ENCODE results near the gene PRPF31.
"Not testable (repeated sequence)": the region's sequence is repeated elsewhere in the genome, so short reads cannot be mapped to it uniquely, and the experiment has no call there.

DNA sequence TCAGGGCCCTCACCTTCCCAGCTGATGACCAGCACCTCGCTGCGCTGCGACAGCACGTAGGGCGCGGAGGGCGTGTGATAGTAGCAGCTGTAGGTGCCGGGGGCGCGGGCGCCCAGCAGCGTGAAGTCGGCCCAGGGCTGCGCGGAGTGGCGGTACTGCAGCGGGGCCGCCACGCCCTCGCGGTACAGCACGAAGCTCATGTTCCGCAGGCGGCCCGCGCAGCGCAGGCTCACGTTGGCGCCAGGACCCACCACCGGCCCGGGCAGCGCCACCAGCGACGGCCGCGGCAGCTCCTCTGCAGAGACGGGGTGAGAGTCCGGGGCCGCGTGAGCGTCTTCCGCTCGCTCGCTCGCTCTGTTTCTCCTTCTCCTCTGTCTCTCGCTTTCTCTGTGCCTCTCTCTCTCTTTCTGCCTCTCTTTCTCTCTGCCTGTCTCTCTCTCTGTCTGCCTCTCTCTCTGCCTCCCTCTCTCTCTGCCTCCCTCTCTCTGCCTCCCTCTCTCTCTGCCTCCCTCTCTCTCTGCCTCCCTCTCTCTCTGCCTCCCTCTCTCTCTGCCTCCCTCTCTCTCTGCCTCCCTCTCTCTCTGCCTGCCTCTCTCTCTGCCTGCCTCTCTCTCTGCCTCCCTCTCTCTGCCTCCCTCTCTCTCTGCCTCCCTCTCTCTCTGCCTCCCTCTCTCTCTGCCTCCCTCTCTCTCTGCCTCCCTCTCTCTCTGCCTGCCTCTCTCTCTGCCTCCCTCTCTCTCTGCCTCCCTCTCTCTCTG lies 19.5 kb upstream of the PRPF31 start:
- TF ChIP-seq, protein P1, sequence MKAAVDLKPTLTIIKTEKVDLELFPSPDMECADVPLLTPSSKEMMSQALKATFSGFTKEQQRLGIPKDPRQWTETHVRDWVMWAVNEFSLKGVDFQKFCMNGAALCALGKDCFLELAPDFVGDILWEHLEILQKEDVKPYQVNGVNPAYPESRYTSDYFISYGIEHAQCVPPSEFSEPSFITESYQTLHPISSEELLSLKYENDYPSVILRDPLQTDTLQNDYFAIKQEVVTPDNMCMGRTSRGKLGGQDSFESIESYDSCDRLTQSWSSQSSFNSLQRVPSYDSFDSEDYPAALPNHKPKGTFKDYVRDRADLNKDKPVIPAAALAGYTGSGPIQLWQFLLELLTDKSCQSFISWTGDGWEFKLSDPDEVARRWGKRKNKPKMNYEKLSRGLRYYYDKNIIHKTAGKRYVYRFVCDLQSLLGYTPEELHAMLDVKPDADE (CRISPR knock-in tag; IDR thresholded peaks at IDR 0.05): 0 out of 2 replicates have a peak, but pooled peaks have one; percentile 62
- TF ChIP-seq ZNF672 (CRISPR knock-in tag; IDR thresholded peaks at IDR 0.05); KDM1A (CRISPR knock-in tag; IDR thresholded peaks at IDR 0.05); TGIF2 (CRISPR knock-in tag; IDR thresholded peaks at IDR 0.05); CBX1 (IDR thresholded peaks at IDR 0.05; ENCODE audit: low read depth); NBN (conservative IDR thresholded peaks at IDR 0.05); YY1 (IDR thresholded peaks at IDR 0.05; ENCODE audit: insufficient read depth, insufficient replicate concordance, low read depth, low read length): not testable (repeated sequence)
- TF ChIP-seq, protein P2, sequence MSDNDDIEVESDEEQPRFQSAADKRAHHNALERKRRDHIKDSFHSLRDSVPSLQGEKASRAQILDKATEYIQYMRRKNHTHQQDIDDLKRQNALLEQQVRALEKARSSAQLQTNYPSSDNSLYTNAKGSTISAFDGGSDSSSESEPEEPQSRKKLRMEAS (IDR thresholded peaks at IDR 0.05): peak; percentile 94
- TF ChIP-seq, protein P3, sequence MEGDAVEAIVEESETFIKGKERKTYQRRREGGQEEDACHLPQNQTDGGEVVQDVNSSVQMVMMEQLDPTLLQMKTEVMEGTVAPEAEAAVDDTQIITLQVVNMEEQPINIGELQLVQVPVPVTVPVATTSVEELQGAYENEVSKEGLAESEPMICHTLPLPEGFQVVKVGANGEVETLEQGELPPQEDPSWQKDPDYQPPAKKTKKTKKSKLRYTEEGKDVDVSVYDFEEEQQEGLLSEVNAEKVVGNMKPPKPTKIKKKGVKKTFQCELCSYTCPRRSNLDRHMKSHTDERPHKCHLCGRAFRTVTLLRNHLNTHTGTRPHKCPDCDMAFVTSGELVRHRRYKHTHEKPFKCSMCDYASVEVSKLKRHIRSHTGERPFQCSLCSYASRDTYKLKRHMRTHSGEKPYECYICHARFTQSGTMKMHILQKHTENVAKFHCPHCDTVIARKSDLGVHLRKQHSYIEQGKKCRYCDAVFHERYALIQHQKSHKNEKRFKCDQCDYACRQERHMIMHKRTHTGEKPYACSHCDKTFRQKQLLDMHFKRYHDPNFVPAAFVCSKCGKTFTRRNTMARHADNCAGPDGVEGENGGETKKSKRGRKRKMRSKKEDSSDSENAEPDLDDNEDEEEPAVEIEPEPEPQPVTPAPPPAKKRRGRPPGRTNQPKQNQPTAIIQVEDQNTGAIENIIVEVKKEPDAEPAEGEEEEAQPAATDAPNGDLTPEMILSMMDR (CRISPR knock-in tag; IDR thresholded peaks at IDR 0.05): peak; percentile 41; the same call in 1 of the 2 replicates
- TF ChIP-seq ZNF777 (CRISPR knock-in tag; IDR thresholded peaks at IDR 0.05) (peak; percentile 46; the same call in 1 of the 2 replicates), FOSL1 (CRISPR knock-in tag; IDR thresholded peaks at IDR 0.05; ENCODE audit: borderline replicate concordance) (peak; percentile 19; the same call in 1 of the 2 replicates)
- TF ChIP-seq, protein P4, sequence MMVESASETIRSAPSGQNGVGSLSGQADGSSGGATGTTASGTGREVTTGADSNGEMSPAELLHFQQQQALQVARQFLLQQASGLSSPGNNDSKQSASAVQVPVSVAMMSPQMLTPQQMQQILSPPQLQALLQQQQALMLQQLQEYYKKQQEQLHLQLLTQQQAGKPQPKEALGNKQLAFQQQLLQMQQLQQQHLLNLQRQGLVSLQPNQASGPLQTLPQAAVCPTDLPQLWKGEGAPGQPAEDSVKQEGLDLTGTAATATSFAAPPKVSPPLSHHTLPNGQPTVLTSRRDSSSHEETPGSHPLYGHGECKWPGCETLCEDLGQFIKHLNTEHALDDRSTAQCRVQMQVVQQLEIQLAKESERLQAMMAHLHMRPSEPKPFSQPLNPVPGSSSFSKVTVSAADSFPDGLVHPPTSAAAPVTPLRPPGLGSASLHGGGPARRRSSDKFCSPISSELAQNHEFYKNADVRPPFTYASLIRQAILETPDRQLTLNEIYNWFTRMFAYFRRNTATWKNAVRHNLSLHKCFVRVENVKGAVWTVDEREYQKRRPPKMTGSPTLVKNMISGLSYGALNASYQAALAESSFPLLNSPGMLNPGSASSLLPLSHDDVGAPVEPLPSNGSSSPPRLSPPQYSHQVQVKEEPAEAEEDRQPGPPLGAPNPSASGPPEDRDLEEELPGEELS (CRISPR knock-in tag; IDR thresholded peaks at IDR 0.05): not testable (repeated sequence)
- TF ChIP-seq, protein P5, sequence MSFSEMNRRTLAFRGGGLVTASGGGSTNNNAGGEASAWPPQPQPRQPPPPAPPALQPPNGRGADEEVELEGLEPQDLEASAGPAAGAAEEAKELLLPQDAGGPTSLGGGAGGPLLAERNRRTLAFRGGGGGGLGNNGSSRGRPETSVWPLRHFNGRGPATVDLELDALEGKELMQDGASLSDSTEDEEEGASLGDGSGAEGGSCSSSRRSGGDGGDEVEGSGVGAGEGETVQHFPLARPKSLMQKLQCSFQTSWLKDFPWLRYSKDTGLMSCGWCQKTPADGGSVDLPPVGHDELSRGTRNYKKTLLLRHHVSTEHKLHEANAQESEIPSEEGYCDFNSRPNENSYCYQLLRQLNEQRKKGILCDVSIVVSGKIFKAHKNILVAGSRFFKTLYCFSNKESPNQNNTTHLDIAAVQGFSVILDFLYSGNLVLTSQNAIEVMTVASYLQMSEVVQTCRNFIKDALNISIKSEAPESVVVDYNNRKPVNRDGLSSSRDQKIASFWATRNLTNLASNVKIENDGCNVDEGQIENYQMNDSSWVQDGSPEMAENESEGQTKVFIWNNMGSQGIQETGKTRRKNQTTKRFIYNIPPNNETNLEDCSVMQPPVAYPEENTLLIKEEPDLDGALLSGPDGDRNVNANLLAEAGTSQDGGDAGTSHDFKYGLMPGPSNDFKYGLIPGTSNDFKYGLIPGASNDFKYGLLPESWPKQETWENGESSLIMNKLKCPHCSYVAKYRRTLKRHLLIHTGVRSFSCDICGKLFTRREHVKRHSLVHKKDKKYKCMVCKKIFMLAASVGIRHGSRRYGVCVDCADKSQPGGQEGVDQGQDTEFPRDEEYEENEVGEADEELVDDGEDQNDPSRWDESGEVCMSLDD (CRISPR knock-in tag; IDR thresholded peaks at IDR 0.05; ENCODE audit: borderline replicate concordance): 0 out of 2 replicates have a peak, but pooled peaks have one; percentile 28
